ENCODE data around the gene ST6GALNAC6. TPM values are rescaled to one million over a fixed set of nuclear protein-coding genes. Genes with fewer than 3 reads are reported as not detected.

ST6GALNAC6 gene, protein sequence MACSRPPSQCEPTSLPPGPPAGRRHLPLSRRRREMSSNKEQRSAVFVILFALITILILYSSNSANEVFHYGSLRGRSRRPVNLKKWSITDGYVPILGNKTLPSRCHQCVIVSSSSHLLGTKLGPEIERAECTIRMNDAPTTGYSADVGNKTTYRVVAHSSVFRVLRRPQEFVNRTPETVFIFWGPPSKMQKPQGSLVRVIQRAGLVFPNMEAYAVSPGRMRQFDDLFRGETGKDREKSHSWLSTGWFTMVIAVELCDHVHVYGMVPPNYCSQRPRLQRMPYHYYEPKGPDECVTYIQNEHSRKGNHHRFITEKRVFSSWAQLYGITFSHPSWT
- 49.4 TPM for total RNA-seq
- long read RNA-seq, transcript ST6GALNAC6-204 (6 exons, 2,406 nt), result major isoform, 66 of 130 reads
- long read RNA-seq, transcript ST6GALNAC6-205 (7 exons, 2,460 nt), result minor isoform, 37 of 130 reads
- long read RNA-seq, partial matches to known transcripts, result 10 of 130 reads
- long read RNA-seq, other reads (novel, unspliced or antisense), result 8 of 130 reads

DNA sequence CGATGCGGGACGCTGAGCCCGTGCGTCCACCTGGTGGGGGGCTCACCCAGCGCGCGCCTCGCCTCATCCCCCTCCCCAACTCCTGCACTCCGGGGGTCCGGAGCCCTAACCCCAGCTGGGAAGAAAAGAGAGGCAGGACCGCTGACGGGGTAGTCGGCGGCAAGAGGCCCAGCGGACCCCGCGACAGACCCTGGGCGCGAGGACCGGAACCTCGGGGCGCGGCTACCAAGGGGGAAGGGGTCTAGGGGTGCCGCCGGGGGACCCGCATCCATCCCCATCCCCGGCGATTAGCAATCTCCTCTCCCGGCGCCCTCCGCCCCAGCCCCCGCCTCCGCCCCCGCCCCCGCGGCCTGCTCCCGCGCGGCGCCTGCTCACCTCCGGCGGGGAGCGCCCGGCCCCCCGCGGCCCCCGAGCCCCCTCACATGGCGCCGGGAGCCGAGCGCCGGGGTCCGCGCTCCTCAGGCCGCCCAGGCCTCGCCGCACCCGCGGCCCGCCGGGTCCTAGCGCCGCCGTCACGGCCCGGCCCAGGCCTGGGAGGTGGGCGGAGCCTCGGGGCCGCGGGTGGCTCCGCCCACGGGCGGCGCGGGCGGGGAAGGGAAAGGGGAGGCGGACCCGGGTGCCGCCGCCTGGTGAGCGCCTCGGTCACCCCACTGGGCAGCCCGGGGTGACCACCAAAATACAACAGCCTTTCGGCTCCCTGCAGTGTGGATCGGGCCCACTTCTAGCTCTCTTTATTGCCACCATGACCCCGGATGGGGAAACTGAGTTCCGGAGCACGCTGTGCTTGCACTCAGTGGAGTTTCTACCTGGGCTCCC lies at the start of gene ST6GALNAC6:
ST6GALNAC6 (minus strand) TSS at position 476 of the 816 bp plus-strand sequence. CDS start 1,622 bp downstream, outside the sequence.
- DNase-seq (ENCODE audit: low spot score), result peak; percentile 89
- intact Hi-C loops (cut with DNase I), result loop anchor here (2.0 kb wide), 1 partner anchor 17 kb away; the partner anchor contains the start of gene ST6GALNAC4

DNA sequence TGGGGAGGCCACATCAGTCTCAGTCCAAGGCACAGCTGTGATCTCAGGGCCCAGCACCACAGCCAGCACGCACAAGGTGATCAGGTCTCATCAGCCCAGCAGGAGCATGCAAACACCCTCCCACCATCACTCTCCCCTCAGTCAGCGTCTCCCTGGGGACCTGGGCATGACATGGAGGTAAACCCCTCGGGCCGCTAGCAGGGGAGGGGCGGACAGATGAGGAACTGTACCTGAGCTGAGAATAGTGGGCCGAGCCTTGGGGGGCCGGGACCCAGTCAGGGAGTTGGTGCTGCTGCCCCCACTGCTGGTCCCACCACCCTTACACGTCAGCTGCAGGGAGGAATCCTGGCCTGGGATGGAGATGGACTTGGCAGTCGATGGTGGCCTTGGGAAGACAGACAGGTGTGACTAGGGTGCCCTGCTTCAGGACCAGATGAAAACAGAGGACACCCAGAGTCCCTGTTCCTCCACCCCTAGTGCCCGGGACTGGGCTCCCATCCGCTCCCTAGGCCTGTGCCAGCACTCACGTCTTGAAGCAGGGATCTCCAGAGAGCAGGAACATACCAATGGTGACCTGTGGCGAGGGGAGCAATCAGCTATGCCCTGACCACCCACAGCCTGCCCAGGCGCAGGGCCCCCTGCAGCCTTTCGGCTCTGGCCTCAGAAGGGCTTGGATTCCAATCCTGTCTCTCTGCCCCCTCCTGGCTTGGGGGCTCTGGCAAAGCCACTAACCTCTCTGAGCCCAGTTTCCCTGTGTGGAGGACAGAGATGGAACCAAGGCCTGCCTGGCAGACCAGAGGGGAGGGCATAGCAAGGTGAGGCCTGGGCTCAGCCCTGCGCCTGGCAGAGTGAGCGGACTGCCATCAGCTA lies 48.7 kb upstream of the ST6GALNAC6 start:
- DNase-seq (ENCODE audit: low spot score), result no peak
- intact Hi-C loops (cut with DNase I), result no loop called here

DNA sequence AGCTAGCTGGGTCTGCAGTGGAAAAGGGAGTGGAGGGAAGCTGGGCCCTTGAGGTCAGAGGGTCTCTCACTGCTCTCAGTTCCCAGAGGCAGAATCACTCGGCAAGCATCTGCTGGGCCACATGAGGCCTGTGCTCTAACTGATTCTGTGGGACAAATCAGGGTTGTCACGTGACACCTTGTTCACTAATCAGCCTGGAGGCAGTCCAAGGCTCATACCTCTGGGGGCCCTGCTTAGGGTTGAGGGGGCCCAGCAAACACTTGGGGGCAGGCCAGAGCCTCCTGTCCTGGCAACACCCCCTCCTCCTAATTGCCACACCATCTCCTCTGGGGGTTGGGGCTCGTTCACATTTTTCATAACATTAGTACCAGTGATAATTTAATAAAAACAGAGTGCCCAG lies 47.3 kb upstream of the ST6GALNAC6 start:
- DNase-seq (ENCODE audit: low spot score), result no peak
- intact Hi-C loops (cut with DNase I), result no loop called here

DNA sequence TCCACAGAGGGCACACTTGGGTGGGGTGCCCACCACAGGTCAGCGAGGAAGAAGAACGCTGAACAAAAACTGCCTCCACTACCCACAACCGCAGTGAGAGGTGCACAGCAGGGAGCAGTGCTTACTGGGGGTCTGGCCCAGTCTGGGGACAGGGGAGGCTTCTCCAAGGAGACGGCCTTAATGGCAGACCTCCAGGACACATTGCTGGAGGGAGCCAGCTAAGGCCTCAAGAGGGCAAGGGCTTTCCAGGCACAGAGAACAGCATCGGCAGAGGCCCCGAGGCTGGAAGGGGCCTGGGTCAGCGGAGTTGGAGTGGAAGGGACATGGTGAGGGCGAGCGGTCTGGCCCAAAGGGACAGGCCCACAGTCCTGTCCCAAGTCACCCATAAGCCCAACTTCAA lies 46.5 kb upstream of the ST6GALNAC6 start:
- intact Hi-C loops (cut with DNase I), result no loop called here
- DNase-seq (ENCODE audit: low spot score), result no peak

DNA sequence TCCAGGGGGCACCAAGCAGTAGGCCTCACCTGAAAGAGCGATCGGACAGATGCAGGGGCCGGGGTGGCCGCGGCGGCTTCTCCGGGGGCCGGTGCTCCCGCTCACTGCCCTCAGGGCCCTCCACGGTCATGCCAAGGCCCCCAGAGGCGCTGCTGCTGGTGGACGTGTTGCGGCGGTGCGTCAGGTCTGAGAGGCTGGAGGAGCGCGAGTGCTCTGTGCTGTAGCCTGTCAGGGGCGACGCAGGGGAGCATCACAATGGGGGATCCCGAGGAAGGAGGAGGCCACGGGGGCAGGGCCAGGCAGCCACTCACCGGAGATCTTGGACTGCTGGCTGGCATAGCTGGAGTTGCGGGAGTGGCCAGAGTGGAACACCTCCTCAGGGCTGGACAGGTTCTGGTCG lies 45.9 kb upstream of the ST6GALNAC6 start:
- intact Hi-C loops (cut with DNase I), result no loop called here
- DNase-seq (ENCODE audit: low spot score), result no peak

DNA sequence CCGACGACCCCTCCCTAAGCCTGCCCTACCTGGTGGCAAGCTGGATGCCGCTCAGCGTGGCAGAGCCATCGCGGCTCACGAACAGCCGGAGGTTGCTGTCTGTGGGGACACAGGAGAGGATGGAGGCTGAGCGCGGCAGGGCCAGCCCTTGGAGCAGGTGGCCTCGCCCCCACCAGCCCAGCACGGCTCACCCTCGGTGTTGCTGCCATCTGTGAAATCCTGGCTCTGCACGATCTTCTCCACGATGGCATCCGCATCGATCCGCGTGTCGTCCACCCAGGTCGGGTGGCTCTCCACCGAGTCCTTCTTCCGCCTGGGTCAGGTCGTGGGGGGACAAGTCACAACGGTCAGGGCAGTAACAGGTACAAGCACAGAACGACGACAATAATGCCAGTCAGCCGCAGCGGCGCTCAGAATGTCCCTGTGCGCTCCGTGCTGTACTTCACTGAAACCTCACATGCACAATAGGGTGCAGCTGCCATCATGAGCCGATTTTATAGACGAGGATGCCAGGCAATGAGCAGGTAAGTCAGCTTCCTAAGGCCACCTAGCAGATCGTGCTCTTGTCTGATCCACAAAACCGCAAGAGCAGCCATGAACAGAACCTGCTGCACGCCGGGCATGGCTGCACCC lies 45.3 kb upstream of the ST6GALNAC6 start:
- no peak for DNase-seq (ENCODE audit: low spot score)
- intact Hi-C loops (cut with DNase I), result no loop called here

DNA sequence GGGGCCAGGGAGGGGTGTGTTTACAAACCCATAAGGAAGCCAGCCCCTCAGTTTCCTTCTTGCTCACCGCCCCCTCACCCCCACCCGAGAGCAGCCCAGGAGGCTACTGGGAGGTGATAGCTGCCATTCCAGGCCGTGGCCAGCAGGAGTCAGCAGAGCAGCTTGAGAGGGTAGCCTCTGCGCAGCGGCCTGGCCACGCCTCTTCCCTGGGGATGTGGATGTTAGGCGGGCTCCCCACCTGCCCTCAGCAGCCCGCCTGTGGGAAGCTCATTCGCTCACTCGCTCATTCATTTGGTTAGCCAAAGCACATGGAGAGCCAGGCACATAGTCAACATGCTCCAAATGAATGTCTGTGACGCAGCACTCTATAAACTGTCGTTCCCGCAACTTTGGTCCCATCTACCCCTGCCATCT lies 44.3 kb upstream of the ST6GALNAC6 start:
- intact Hi-C loops (cut with DNase I), result loop anchor here (1.0 kb wide), 2 partner anchors 92 to 174 kb away; no protein-coding TSS in a partner anchor
- peak; percentile 93 for DNase-seq (ENCODE audit: low spot score)

DNA sequence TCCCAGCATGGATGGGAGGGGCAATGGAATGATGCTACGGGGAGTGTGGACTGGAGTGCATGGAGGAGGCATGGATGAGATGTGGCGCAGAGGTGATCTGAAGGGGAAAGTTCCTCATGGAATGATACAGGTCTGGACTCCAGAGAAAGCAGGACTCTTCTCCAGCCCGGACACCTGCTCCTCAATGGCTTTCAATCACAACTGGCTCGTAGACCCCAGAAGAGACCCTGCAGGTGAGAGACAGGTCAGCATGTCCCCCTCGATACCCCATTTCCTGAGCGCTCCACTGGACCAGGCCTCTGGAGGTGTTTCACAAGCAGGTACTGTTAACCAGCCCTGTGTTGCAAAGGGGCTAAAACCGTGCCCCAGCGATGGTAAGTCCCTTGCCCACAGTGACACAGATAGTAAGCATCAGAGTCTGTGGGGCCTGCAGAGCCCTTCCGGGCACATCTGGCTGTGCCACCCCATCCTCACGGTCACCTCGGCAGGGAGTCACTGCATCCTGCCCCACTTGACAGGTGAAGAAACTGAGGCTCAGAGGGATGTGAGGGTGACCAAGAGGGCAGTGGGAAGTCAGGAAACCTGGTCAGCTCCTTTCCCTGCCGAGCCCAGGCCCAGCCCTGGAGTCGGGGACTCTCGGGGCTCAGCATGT lies 43.7 kb upstream of the ST6GALNAC6 start:
- no peak for DNase-seq (ENCODE audit: low spot score)
- intact Hi-C loops (cut with DNase I), result loop anchor here (1.0 kb wide), 2 partner anchors 92 to 174 kb away; no protein-coding TSS in a partner anchor

DNA sequence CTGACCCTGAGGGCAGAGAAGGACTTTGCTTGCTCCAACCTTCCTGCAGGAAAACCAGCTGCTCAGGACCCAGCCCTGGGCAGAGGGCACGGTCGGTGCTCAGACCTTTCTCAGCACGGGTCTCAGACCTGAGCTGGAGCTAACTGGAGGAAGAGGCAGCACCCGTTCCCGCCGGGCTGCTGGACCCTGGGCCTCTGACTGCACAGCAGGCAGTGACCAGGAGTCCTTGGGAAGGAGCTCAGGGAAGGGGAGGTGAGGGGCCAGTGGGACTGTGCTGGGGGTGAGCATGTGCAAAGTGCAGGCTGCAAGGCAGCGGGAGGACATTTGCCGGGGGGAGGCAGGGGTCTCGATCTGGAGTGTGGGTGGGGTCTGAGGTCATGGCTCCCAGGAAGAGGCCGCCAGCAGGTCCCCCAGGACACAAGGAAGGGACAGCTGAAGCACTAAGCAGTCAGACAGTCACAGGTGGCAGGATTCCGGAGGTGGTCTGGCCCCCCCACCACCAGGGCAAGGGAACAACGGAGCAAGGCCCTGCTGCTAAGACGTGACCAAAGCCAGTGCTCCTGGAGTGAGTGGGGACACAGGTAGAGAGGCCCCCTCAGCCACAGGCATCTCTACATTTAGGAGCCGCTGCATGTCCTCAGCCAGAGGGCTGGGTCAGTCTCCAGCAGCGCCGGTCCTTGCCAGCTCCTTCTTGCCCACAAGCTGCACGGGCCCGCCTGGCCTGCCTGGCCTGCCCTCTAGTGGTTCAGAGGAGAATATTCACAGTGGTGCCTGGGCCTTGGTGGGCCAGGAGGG lies 43.0 kb upstream of the ST6GALNAC6 start:
- intact Hi-C loops (cut with DNase I), result loop anchor here (1.0 kb wide), 2 partner anchors 93 to 175 kb away; no protein-coding TSS in a partner anchor
- DNase-seq (ENCODE audit: low spot score), result peak; percentile 90

DNA sequence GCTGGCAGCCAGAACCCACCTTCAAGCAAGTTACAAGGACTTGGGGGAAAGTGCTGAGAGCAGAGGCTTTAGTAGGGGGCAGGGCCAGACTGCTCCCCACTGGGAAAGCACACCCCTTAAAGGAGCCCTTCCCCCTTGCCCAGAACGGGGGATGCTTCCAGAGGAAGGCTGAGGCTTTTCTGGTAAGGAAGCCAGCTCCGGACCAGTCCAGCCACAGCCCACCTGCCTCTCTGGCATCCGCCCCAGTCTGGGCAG lies 42.5 kb upstream of the ST6GALNAC6 start:
- no peak for DNase-seq (ENCODE audit: low spot score)
- intact Hi-C loops (cut with DNase I), result no loop called here

DNA sequence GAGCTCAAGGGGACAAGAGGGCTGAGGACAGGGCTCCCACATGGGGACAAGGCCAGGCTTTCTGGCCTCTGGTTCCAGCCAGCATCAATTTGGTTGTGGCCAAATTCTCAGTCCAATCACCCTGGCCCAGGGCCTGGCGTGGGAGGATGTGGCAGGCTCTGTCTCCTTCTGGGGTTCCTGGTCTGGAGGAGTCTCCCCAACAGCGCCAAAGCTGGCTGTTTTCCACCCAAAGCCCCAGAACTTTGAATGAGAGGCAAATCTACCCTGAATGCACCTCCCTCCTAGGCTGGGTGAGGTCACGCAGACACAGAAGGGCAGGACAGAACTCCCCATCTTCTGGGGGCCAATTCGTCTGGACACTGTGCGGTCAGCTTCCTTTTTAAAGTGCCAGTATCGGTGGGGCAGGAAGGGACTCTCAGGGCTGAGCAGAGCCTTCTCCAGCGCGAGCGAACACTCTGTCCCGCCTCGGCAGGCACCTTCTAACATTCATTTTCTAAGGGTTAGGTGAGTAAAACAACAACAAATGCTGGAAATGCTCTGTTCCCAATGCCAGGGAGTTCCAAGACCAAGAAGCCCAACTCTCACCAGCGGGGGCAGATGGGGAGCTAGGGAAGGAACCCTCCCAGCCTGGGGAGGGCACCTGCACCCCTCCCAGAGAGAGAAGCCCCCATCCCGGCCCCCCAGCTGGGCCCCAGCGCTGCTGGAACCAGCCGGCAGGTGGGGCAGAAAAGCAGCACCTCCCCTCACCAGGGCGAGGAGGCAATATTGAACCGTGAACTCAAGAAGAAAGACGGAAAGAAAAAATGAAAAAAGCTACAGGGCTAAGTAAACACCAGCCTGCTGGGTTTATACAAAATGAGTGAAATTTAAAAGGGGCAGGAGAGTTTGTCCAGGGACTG lies 41.9 kb upstream of the ST6GALNAC6 start:
- no peak for DNase-seq (ENCODE audit: low spot score)
- intact Hi-C loops (cut with DNase I), result no loop called here

DNA sequence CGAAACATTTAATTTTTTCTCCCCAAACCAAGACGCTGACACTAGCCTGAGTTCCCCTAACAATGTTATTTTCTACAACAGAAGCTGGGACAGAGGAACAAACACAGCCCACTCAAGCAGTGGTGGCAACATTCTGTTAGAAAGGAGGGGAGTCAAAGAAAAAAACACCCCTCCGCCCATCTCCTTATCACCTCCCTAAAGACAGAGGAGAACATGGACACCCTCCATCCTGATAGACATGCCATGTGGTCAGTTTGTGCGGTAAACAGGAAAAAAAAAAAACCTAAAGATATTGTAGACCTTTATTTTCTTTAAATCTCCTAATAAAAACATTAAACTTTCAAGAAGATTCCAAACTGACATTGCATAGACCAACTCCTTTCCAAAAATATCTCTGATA lies 41.2 kb upstream of the ST6GALNAC6 start:
- no peak for DNase-seq (ENCODE audit: low spot score)
- intact Hi-C loops (cut with DNase I), result no loop called here

DNA sequence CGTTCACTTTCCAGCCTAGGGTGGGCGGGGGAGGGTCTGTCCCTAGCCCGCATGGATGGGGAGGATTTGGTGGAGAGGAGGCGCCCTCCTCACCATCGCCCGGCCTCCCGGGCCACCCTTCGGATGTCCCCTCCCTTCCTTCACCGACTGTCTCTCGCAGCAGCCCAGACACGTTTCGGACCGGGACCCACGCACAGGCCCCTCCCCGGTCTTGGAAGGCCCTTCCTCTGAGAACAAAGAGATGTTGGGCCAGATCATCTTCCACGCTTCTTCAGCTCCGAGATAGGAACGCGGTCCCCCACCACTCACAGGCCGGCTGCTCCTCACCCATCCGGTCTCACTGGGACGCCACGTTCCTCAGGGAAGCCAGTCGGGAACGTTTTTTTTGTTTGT lies 38.9 kb upstream of the ST6GALNAC6 start:
- intact Hi-C loops (cut with DNase I), result no loop called here
- DNase-seq (ENCODE audit: low spot score), result no peak

DNA sequence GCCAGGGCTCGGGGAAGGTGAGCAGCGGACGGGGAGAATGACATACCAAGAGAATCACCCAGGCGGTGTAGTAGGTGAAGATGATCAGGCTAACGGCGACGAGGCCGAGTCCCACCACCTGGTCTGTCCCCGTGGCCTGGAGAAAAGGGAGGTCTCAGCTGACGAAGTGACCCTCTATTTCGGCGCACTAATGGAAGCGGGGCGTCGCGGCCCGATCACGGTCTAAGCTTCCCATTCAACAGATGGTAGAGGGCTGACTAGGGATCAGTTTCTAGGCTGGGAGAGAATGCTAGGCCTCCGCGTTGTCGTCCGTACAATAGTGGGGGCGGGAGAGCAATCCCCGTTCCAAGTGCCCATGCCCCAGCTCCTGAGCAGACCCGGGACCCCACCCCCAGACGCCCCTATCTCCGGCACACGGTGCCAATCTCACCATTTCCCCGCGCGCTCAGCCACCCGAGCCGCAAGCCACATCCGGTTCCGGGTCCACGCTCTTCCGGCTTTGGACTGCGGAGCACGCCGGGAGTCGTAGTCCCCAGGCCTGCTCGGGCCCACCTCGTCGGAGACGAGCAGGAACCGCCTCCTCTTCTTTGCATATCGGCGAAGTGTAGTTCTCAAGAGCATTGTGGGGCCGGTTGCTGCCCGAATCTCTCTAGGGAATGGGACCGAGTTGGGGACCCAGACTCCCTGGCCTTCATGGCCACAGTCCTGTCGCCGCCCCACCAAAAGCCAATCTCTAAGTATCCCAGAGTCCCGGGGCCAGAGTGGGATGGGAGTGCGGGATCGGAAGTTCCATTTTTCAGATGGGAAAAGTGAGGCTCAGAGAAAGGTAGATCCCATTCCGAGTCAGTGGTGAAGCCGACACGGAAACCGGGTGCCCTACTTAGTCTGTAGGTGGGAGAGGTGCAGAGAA lies 38.2 kb upstream of the ST6GALNAC6 start, which contains the start of gene DPM2:
DPM2 (minus strand) TSS at position 467 of the 910 bp plus-strand sequence; CDS start at position 433, 34 bp downstream.
- DNase-seq (ENCODE audit: low spot score), result peak; percentile 93
- intact Hi-C loops (cut with DNase I), result no loop called here

DNA sequence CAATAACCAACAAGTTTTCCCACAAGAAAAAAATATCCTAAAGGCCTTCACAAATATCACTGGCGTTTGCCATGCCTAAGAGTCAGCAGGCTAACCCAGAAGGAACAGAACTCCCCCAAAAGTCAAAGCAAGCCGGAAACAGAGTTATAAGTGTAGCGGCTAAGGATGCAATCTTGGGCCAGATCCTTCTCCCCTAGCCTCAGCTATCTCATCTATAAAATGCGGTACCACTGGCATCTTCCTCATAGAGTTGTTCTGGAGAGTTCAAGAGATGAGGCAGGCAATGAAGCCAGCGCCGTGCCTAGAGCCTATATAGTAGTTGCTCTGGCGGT lies 37.6 kb upstream of the ST6GALNAC6 start:
- no peak for DNase-seq (ENCODE audit: low spot score)
- intact Hi-C loops (cut with DNase I), result no loop called here

DNA sequence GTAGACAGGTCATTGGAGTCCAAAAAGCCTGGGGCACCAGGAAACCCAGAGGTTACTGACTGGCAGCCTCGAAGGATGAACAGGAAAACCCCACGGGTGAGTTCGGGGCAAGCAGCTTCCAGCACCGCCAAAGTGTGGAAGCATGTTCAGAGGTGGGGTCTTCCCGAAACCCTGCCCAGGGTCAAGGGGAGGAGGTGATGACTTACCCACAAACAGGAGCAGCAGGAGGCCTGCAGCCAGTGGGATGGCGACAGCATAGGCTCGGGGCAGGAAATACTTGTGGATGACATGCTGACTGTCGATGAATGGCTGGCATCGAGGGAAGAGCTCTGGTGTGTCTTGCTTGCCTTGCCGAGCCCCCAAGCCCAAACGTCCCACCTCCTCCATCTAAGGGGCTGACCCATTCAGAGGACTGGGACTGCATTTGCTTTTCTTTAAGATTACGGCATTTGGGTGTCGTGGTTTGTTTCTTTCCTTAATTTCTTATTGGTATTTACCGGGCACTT lies 37.0 kb upstream of the ST6GALNAC6 start:
- intact Hi-C loops (cut with DNase I), result no loop called here
- DNase-seq (ENCODE audit: low spot score), result no peak
